Measurements from ENCODE around the gene ZBTB39. TPM values are rescaled to one million over a fixed set of nuclear protein-coding genes. Genes with fewer than 3 reads are reported as not detected.

The ZBTB39 gene
- total and polyA plus RNA-seq, 2 of the 13 experiments (the other 11 are each of a cell fraction or from before 2014, with no cell fraction given) = 6.5 to 6.9 TPM

DNA sequence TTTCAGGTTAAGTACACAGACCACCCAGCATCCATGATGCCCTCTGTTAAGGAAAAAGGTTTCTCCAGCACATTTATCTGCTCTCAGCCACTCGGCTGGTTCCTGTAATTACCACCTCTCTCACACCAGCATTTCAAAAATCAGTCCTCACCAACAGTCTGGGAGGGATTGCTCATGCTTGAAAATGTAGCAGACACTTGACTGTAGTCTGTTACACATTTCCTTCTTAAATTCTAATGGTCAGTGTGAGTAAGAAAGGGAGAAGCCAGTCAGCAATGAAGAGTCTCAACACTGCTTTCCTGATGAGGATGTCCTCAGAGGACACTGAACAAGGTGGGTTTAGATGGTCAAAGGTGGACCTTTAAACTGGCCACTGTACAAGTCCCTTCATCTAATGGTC is 6.0 kb downstream of the ZBTB39 start (continued):
- TF ChIP-seq, protein P1, sequence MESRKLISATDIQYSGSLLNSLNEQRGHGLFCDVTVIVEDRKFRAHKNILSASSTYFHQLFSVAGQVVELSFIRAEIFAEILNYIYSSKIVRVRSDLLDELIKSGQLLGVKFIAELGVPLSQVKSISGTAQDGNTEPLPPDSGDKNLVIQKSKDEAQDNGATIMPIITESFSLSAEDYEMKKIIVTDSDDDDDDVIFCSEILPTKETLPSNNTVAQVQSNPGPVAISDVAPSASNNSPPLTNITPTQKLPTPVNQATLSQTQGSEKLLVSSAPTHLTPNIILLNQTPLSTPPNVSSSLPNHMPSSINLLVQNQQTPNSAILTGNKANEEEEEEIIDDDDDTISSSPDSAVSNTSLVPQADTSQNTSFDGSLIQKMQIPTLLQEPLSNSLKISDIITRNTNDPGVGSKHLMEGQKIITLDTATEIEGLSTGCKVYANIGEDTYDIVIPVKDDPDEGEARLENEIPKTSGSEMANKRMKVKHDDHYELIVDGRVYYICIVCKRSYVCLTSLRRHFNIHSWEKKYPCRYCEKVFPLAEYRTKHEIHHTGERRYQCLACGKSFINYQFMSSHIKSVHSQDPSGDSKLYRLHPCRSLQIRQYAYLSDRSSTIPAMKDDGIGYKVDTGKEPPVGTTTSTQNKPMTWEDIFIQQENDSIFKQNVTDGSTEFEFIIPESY (CRISPR knock-in tag; IDR thresholded peaks at IDR 0.05) = no peak
- TF ChIP-seq, protein P2, sequence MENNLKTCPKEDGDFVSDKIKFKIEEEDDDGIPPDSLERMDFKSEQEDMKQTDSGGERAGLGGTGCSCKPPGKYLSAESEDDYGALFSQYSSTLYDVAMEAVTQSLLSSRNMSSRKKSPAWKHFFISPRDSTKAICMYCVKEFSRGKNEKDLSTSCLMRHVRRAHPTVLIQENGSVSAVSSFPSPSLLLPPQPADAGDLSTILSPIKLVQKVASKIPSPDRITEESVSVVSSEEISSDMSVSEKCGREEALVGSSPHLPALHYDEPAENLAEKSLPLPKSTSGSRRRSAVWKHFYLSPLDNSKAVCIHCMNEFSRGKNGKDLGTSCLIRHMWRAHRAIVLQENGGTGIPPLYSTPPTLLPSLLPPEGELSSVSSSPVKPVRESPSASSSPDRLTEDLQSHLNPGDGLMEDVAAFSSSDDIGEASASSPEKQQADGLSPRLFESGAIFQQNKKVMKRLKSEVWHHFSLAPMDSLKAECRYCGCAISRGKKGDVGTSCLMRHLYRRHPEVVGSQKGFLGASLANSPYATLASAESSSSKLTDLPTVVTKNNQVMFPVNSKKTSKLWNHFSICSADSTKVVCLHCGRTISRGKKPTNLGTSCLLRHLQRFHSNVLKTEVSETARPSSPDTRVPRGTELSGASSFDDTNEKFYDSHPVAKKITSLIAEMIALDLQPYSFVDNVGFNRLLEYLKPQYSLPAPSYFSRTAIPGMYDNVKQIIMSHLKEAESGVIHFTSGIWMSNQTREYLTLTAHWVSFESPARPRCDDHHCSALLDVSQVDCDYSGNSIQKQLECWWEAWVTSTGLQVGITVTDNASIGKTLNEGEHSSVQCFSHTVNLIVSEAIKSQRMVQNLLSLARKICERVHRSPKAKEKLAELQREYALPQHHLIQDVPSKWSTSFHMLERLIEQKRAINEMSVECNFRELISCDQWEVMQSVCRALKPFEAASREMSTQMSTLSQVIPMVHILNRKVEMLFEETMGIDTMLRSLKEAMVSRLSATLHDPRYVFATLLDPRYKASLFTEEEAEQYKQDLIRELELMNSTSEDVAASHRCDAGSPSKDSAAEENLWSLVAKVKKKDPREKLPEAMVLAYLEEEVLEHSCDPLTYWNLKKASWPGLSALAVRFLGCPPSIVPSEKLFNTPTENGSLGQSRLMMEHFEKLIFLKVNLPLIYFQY (CRISPR knock-in tag; IDR thresholded peaks at IDR 0.05; ENCODE audit: borderline replicate concordance) = no peak

- DNase-seq (ENCODE audit: low spot score) (no peak), FAIRE-seq (no peak), ATAC-seq (no peak)
- 95% methylated on average over 4 of the region's 4 CpGs for WGBS (ENCODE audit: low lambda C conversion rate)
- Histone ChIP-seq H3K79me2 (ENCODE audit: insufficient read depth, low read length) (peaks cover 4% of the 10 kb centered on the region), H2AFZ (ENCODE audit: low read length) (no peak overlapping the region), H3K4me2 (ENCODE audit: low read depth, low read length) (no peak overlapping the region), H3K36me3 (replicated peaks in 1 of 2; ENCODE audit: control insufficient read depth in 1 of 2, insufficient read depth in 2 of 2, low read length in 2 of 2) (peaks cover 10 to 31% of the 10 kb centered on the region in 2 experiments), H3K4me1 (ENCODE audit: insufficient read depth, low read length) (peaks cover 17% of the 10 kb centered on the region), H4K20me1 (ENCODE audit: insufficient read depth, low read length) (peaks cover 4% of the 10 kb centered on the region), H3K27me3 (ENCODE audit: control insufficient read depth in 1 of 2, insufficient read depth in 2 of 2, low read length in 2 of 2) (no peaks in the 10 kb centered on the region; a peak in 1 of 5 replicates), H3K9me3 (ENCODE audit: low read length) (no peaks in the 10 kb centered on the region), H3K4me3 (replicated peaks in 1 of 3; ENCODE audit: insufficient read depth in 1 of 3, low read depth in 2 of 3, low read length in 3 of 3) (no peak overlapping the region), H3K9ac (ENCODE audit: insufficient read depth, low read depth, low read length) (no peak overlapping the region), H3K27ac (ENCODE audit: extremely low read length, insufficient read depth, low read length) (no peak overlapping the region)
- no TSS peak for BruUV-seq (replicated peaks)
- no peak for TF ChIP-seq ZNF496 (CRISPR knock-in tag; IDR thresholded peaks at IDR 0.05; ENCODE audit: insufficient replicate concordance)
- no peak for TF ChIP-seq JUNB (CRISPR knock-in tag; IDR thresholded peaks at IDR 0.05; ENCODE audit: borderline replicate concordance)
- TF ChIP-seq ZHX1 (CRISPR knock-in tag; IDR thresholded peaks at IDR 0.05; ENCODE audit: low read depth) = no peak
- no peak for TF ChIP-seq SMYD3 (CRISPR knock-in tag; IDR thresholded peaks at IDR 0.05)
- TF ChIP-seq CHCHD3 (CRISPR knock-in tag; IDR thresholded peaks at IDR 0.05) = no peak
- no peak for TF ChIP-seq TAF1 (CRISPR knock-in tag; IDR thresholded peaks at IDR 0.05)
- no peak for TF ChIP-seq NR2F6 (IDR thresholded peaks at IDR 0.05)
- no peak for TF ChIP-seq NR2F6 (CRISPR knock-in tag; IDR thresholded peaks at IDR 0.05)
- TF ChIP-seq ZNF121 (CRISPR knock-in tag; IDR thresholded peaks at IDR 0.05) = no peak
- TF ChIP-seq SMARCC2 (IDR thresholded peaks at IDR 0.05) = no peak
- no peak for TF ChIP-seq ZNF564 (CRISPR knock-in tag; IDR thresholded peaks at IDR 0.05)
- no peak for TF ChIP-seq CHD4 (IDR thresholded peaks at IDR 0.05; ENCODE audit: borderline replicate concordance, low read length)
- TF ChIP-seq, protein P3, sequence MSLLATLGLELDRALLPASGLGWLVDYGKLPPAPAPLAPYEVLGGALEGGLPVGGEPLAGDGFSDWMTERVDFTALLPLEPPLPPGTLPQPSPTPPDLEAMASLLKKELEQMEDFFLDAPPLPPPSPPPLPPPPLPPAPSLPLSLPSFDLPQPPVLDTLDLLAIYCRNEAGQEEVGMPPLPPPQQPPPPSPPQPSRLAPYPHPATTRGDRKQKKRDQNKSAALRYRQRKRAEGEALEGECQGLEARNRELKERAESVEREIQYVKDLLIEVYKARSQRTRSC (CRISPR knock-in tag; IDR thresholded peaks at IDR 0.05; ENCODE audit: low read depth) = no peak
- no peak for TF ChIP-seq SETDB1 (CRISPR knock-in tag; IDR thresholded peaks at IDR 0.05; ENCODE audit: borderline replicate concordance)
- ChIA-PET POLR2A (no interaction called here), CTCF (ENCODE audit: low intra/inter-chr PET ratio, low total read pairs) (no interaction called here)
- in situ Hi-C loops (cut with HindIII; ENCODE audit: extremely low pct_ligation_motif_present, low pct_unique_long_range_greater_than_20kb) (no loop called here), intact Hi-C loops (cut with micrococcal nuclease; ENCODE audit: unreplicated experiment) (no loop called here)
These were observed 6.9 kb downstream of the ZBTB39 start for GRCh38 chr12:56999456-56999855.
